Uterus (tissue), 4 donors: ENCODE data around the gene MANEAL. TPM values are rescaled to one million over a fixed set of nuclear protein-coding genes. Genes with fewer than 3 reads are reported as not detected.

ENCODE experiments used
- DNase-seq, 2 donors: peaks; one replicate each; pipeline ENCODE4 v3.0.0-alpha.2; 2019 to 2020
- H3K27ac ChIP-seq, 2 donors: fragments of 200-600 bp; sonication (generic); 1 replicate in 1 of 2; 2 replicates in 1 of 2; pipeline ENCODE4 v1.5.1; 2016 to 2018
- H3K27me3 ChIP-seq, 2 donors: fragments of 200-600 bp; sonication (generic); one replicate each; pipeline ENCODE4 v1.5.1; 2018 to 2019; ENCODE audit warnings: control low read depth in 1 of 2
- H3K36me3 ChIP-seq, 2 donors: fragments of 200-600 bp; sonication (generic); one replicate each; pipeline ENCODE4 v1.5.1; 2019; ENCODE audit warnings: control low read depth in 1 of 2
- H3K4me1 ChIP-seq, 2 donors: fragments of 200-600 bp; sonication (generic); one replicate each; pipeline ENCODE4 v1.5.1; 2018 to 2019; ENCODE audit warnings: control low read depth in 1 of 2
- H3K4me3 ChIP-seq, 2 donors: fragments of 200-600 bp; sonication (generic); 1 replicate in 1 of 2; 2 replicates in 1 of 2; pipeline ENCODE4 v1.5.1; 2018 to 2019; ENCODE audit warnings: mild to moderate bottlenecking in 1 of 2
- H3K9me3 ChIP-seq, 2 donors: fragments of 200-600 bp; sonication (generic); one replicate each; pipeline ENCODE4 v1.5.1; 2019; ENCODE audit warnings: control low read depth in 1 of 2
- POLR2A ChIP-seq, 2 donors: fragments of 450-650 bp; IDR thresholded peaks; one replicate each; pipeline ENCODE4 v1.6.1; 2016; ENCODE audit warnings: antibody characterized with exemption in 2 of 2, mild to moderate bottlenecking in 1 of 2, moderate library complexity in 1 of 2
- intact Hi-C: fragments of 100-400 bp; cut with DNase I; formaldehyde crosslinking; loops from one replicate; pipeline ENCODE4 v1.15.1; 2023; ENCODE audit warnings: low total_unique reads
- total RNA-seq, 4 donors: library from RNA; depleted of rRNA in 3 of 4; stranded (reverse); fragments of >200 nt in 3 of 4; gene quantifications; one replicate each; pipeline versions ENCODE4 v1.1.0 to v1.2.4, GENCODE V29; 2014 to 2023
- TF ChIP-seq, protein P1 (sequence below), 4 experiments: fragments of 200-600 bp in 2 of 4; fragments of 450-650 bp in 2 of 4; sonication (generic) in 2 of 4; IDR thresholded peaks; one replicate each; pipeline ENCODE4 v1.5.1; 2016 to 2019; ENCODE audit warnings: antibody characterized with exemption in 4 of 4, mild to moderate bottlenecking in 2 of 4, moderate library complexity in 1 of 4
- donor health status: DM: yes; HTN: yes; CAD: no.

Gene MANEAL
- total RNA-seq, 4 donors from 2014 or later: 1.8 to 2.6 TPM; not detected in 2

DNA sequence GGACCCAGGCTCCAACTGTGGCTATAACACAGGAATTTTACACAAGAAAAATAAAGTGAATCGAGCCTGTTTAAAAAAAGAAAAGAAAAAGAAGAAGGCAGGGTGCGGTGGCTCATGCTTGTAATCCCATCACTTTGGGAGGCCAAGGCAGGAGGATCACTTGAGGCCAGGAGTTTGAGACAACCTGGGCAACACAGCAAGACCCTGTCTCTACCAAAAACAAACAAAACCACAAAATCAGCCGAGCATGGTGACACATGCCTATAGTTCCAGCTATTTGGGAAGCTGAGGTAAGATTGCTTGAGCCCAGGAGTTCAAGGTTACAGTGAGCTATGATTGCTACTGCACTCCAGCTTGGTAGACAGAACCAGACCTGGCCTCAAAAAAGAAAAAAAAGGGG is 48.0 kb downstream of the MANEAL start:
- intact Hi-C loops: no loop called here
- DNase-seq: no peak
- TF ChIP-seq POLR2A (IDR thresholded peaks at IDR 0.05): no peak
- TF ChIP-seq, protein P1, sequence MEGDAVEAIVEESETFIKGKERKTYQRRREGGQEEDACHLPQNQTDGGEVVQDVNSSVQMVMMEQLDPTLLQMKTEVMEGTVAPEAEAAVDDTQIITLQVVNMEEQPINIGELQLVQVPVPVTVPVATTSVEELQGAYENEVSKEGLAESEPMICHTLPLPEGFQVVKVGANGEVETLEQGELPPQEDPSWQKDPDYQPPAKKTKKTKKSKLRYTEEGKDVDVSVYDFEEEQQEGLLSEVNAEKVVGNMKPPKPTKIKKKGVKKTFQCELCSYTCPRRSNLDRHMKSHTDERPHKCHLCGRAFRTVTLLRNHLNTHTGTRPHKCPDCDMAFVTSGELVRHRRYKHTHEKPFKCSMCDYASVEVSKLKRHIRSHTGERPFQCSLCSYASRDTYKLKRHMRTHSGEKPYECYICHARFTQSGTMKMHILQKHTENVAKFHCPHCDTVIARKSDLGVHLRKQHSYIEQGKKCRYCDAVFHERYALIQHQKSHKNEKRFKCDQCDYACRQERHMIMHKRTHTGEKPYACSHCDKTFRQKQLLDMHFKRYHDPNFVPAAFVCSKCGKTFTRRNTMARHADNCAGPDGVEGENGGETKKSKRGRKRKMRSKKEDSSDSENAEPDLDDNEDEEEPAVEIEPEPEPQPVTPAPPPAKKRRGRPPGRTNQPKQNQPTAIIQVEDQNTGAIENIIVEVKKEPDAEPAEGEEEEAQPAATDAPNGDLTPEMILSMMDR (IDR thresholded peaks at IDR 0.05): no peak
- no peaks in the 10 kb centered on the region for H3K36me3 ChIP-seq
- H3K27ac ChIP-seq: no peak overlapping the region
- no peaks in the 10 kb centered on the region for H3K4me1 ChIP-seq
- H3K27me3 ChIP-seq: no peaks in the 10 kb centered on the region
- H3K9me3 ChIP-seq: no peaks in the 10 kb centered on the region
- no peak overlapping the region for H3K4me3 ChIP-seq

DNA sequence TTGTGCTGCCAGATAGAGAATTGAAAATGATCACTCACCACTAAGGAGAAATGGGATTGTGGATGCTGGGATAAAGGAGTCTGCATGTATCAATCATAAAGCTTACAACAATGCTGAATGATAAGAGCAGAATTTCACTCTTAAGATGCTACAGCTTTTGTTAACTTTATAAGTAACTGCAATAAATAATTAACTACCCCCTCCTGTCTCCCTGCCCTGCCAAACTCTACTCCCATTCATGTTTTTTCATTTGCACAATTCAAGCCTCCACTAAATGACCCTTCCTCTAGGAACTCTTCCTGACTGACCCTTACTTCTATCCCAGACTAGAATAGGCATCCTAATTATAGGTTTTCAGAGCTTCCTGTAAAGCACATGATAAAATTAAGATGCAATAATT is 50.9 kb downstream of the MANEAL start:
- H3K36me3 ChIP-seq: no peaks in the 10 kb centered on the region
- H3K9me3 ChIP-seq: no peaks in the 10 kb centered on the region
- intact Hi-C loops: no loop called here

DNA sequence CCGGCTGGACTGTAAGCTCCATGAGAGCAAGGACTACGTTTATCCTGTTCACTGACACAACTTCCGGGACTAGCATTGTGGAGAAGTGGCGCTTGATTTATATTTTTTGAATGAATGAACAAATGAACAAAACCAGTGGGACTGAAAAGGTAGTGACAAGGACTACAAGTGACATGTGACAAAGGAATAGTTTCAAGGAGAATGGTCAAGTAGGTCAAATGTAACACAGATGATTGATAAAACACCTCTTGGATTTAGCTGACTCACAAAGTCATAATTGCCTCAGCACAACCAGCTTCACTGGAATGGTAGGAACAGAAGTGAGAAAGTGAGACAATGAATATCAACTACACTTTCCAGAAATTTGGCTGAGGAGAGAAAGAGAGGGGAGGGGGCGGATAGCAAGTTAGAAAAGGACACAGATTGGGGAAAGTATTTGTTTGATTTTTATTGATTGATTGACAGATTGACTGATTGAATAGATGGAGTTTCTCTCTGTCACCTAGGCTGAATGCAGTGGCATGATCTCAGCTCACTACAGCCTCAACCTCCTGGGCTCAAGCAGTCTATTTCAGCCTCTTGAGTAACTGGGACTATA is 51.5 kb downstream of the MANEAL start:
- TF ChIP-seq POLR2A (IDR thresholded peaks at IDR 0.05): no peak
- TF ChIP-seq, protein P1 (IDR thresholded peaks at IDR 0.05): no peak
- H3K27ac ChIP-seq: no peak overlapping the region
- DNase-seq: no peak
- H3K27me3 ChIP-seq: no peaks in the 10 kb centered on the region
- H3K4me1 ChIP-seq: no peaks in the 10 kb centered on the region
- intact Hi-C loops: no loop called here
- H3K36me3 ChIP-seq: no peaks in the 10 kb centered on the region
- no peaks in the 10 kb centered on the region for H3K9me3 ChIP-seq
- no peak overlapping the region for H3K4me3 ChIP-seq

More for the DNA sequence above, 50.9 kb downstream of the MANEAL start:
- no peak for DNase-seq
- Histone ChIP-seq H3K4me1 (no peaks in the 10 kb centered on the region), H3K27ac (no peak overlapping the region), H3K27me3 (no peaks in the 10 kb centered on the region), H3K4me3 (no peak overlapping the region)
- TF ChIP-seq, protein P1 (IDR thresholded peaks at IDR 0.05): no peak
- TF ChIP-seq POLR2A (IDR thresholded peaks at IDR 0.05): no peak

DNA sequence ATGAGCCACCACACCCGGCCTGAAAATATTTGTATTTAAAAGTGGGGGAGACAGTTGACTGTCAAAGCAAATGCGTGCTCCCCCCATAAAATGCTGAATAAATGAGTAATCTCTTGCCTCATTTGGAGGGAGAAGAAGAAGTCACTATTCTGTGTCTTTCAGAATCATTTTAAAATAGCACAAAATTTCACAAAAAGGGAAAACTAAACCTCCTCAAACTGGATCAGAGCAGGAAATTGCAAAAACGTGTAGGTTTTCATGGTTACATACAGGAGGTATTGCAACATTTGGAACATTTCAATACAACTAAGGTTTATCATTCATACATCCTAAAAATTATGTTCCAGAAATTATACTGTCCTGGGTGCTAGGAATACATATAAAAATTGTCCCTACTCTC is 52.1 kb downstream of the MANEAL start:
- no peaks in the 10 kb centered on the region for H3K4me1 ChIP-seq
- H3K4me3 ChIP-seq: no peak overlapping the region
- H3K36me3 ChIP-seq: no peaks in the 10 kb centered on the region
- H3K27ac ChIP-seq: no peak overlapping the region
- no peak for DNase-seq
- intact Hi-C loops: no loop called here
- H3K9me3 ChIP-seq: no peaks in the 10 kb centered on the region
- TF ChIP-seq POLR2A (IDR thresholded peaks at IDR 0.05): no peak
- TF ChIP-seq, protein P1 (IDR thresholded peaks at IDR 0.05): no peak
- H3K27me3 ChIP-seq: no peaks in the 10 kb centered on the region

DNA sequence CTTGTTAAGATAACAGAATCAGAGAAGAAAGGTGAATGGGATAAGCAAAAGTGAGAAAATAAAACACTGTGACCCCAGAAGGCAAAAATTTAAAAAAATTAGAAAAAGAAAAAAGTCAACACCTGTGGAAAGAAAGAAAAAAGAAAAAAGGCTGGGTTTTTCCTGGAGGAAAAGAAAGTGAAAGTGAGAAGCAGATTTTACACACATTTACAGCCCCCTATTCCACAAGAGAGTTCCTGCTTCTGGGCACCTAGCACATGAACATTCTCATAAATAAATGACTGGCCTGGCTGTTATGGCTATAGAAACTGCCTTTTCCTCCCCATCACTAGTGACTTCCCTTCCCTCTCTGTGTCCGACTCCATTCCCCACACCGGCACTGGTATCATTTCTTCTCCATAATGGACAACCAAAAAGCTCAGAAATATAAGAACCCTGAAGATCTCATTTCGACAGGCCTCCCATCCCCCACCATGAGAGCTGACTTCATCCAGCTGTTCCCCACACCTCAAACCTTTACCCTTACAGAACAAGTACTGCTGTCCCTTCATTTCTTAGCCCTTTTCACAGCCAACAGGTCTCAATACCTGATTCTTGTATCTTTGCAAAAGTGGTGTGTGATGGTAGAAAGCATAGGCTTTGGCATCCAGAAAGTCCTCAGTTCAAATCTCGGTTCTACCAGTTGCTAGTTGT is 53.1 kb downstream of the MANEAL start:
- no peak for TF ChIP-seq POLR2A (IDR thresholded peaks at IDR 0.05)
- TF ChIP-seq, protein P1 (IDR thresholded peaks at IDR 0.05): no peak
- intact Hi-C loops: no loop called here
- no peak overlapping the region for H3K27ac ChIP-seq
- no peaks in the 10 kb centered on the region for H3K27me3 ChIP-seq
- peaks cover 0 to 4% of the 10 kb centered on the region in 2 donors for H3K4me1 ChIP-seq
- DNase-seq: no peak
- no peaks in the 10 kb centered on the region for H3K36me3 ChIP-seq
- H3K9me3 ChIP-seq: no peaks in the 10 kb centered on the region
- H3K4me3 ChIP-seq: no peak overlapping the region
